K562 (cell line): ENCODE data around the gene GDF15. TPM values are rescaled to one million over a fixed set of nuclear protein-coding genes. Genes with fewer than 3 reads are reported as not detected.

Experiments
- CREM ChIP-seq: IDR thresholded peaks from 2 replicates; pipeline ENCODE4 v1.6.1; 2014; ENCODE audit warnings: antibody characterized with exemption, low read depth
- HEY1 ChIP-seq: fragments of 250-450 bp; sonication (Bioruptor Pico); IDR thresholded peaks from 2 replicates; pipeline ENCODE4 v1.5.0; 2020; ENCODE audit warnings: mild to moderate bottlenecking, moderate library complexity, borderline replicate concordance
- POLR2AphosphoS2 ChIP-seq: IDR thresholded peaks from 2 replicates; pipeline ENCODE4 v1.6.1; 2012; ENCODE audit warnings: low read length, improper control_type of control experiment
- SMAD1 ChIP-seq: fragments of 150-350 bp; IDR thresholded peaks from 2 replicates; pipeline ENCODE4 v1.6.1; 2014; ENCODE audit warnings: low read length, low read depth; ENCODE audit not compliant: partially characterized antibody
- ZBED1 ChIP-seq: IDR thresholded peaks from 2 replicates; pipeline ENCODE4 v1.6.1; 2014
- ZKSCAN8 ChIP-seq: fragments of 200-800 bp; sonication (Bioruptor generic); IDR thresholded peaks from 2 replicates; pipeline ENCODE4 v1.6.1; 2016; ENCODE audit warnings: missing genetic modification characterization, missing compliant biosample characterization
- ZNF507 ChIP-seq: conservative IDR thresholded peaks from 2 replicates; pipeline ENCODE4 v1.6.1; 2017; ENCODE audit warnings: missing genetic modification characterization, missing compliant biosample characterization
- ZNF589 ChIP-seq: fragments of 200-800 bp; sonication (Bioruptor generic); IDR thresholded peaks from 2 replicates; pipeline ENCODE4 v1.6.1; 2016; ENCODE audit warnings: low read depth, missing genetic modification characterization, missing compliant biosample characterization
- polyA plus RNA-seq, 8 experiments: library from polyadenylated mRNA; depleted of rRNA in 4 of 8; stranded (reverse) in 5 of 8; unstranded in 3 of 8; fragments of >200 nt; fragmentation: Nextera tagmentation in 2 of 8; fragmentation: Illumina TruSeq in 1 of 8; extraction: Ambion mirVana in 2 of 8; extraction: Trizol in 1 of 8; gene quantifications; 2 replicates each; pipeline versions ENCODE4 v1.2.1 to v1.2.3, GENCODE V29; 2011 to 2014; ENCODE audit warnings: inconsistent platforms in 1 of 8, missing spikeins in 1 of 8
- total RNA-seq, 7 experiments: library from RNA; depleted of rRNA in 6 of 7; stranded (reverse); fragments of >200 nt in 6 of 7; fragmentation: Illumina TruSeq in 2 of 7; extraction: Trizol in 2 of 7; gene quantifications; 2 replicates each; pipeline versions ENCODE4 v1.2.1 to v1.2.3, GENCODE V29; 2011 to 2021; ENCODE audit warnings: low replicate concordance in 1 of 7
- TF ChIP-seq, protein P1 (sequence below): fragments of 450-650 bp; IDR thresholded peaks from 2 replicates; pipeline ENCODE4 v1.6.1; 2017; ENCODE audit warnings: mild to moderate bottlenecking, moderate library complexity
- TF ChIP-seq, protein P2 (sequence below), 2 experiments: fragments of 450-650 bp; formaldehyde crosslinking in 1 of 2; IDR thresholded peaks; 2 replicates each; pipeline versions ENCODE4 v1.4.0 to v1.6.1; 2014 to 2020; ENCODE audit warnings: mild to moderate bottlenecking in 2 of 2, borderline replicate concordance in 1 of 2, low read depth in 1 of 2
- TF ChIP-seq, protein P3 (sequence below), 2 experiments: IDR thresholded peaks in 1 of 2; conservative IDR thresholded peaks in 1 of 2; 2 replicates each; pipeline ENCODE4 v1.6.1; 2016; ENCODE audit warnings: low read depth in 2 of 2, mild to moderate bottlenecking in 1 of 2, missing compliant biosample characterization in 1 of 2, missing genetic modification characterization in 1 of 2, moderate library complexity in 1 of 2
- TF ChIP-seq, protein P4 (sequence below): fragments of 450-650 bp; conservative IDR thresholded peaks from 2 replicates; pipeline ENCODE4 v1.6.1; 2016; ENCODE audit warnings: missing genetic modification characterization, low read depth, mild to moderate bottlenecking, control low read depth, missing compliant biosample characterization

GDF15 gene
- total and polyA plus RNA-seq, 9 of the 15 experiments (the other 6 are each of a cell fraction or from before 2014, with no cell fraction given), result 2.3 to 82.4 (median 12.5) TPM

DNA sequence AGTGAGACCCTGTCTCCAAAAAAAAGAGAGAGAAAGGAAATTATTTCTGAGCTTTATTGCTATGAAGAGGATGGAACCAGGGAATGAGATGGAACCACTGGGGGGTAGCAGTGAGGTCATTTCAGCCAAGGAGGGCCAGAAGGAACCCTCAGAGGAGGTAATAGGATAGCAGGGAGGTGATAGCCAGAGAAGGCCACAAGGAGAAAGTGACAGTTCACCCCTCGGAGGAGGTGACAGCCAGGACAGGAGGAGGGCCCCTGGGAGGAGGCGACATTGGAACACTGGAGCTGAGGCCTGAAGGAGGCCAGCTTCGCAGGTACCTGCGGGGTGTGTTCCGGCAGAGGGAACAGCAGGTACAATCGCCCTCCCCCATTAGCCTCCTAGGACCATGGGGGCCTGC, 46.2 kb upstream of the GDF15 start (continued):
- TF ChIP-seq, protein P1, sequence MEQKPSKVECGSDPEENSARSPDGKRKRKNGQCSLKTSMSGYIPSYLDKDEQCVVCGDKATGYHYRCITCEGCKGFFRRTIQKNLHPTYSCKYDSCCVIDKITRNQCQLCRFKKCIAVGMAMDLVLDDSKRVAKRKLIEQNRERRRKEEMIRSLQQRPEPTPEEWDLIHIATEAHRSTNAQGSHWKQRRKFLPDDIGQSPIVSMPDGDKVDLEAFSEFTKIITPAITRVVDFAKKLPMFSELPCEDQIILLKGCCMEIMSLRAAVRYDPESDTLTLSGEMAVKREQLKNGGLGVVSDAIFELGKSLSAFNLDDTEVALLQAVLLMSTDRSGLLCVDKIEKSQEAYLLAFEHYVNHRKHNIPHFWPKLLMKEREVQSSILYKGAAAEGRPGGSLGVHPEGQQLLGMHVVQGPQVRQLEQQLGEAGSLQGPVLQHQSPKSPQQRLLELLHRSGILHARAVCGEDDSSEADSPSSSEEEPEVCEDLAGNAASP, result no peak
- TF ChIP-seq ZNF507, result no peak
- TF ChIP-seq ZKSCAN8 (CRISPR knock-in tag), result no peak
- TF ChIP-seq, protein P2, sequence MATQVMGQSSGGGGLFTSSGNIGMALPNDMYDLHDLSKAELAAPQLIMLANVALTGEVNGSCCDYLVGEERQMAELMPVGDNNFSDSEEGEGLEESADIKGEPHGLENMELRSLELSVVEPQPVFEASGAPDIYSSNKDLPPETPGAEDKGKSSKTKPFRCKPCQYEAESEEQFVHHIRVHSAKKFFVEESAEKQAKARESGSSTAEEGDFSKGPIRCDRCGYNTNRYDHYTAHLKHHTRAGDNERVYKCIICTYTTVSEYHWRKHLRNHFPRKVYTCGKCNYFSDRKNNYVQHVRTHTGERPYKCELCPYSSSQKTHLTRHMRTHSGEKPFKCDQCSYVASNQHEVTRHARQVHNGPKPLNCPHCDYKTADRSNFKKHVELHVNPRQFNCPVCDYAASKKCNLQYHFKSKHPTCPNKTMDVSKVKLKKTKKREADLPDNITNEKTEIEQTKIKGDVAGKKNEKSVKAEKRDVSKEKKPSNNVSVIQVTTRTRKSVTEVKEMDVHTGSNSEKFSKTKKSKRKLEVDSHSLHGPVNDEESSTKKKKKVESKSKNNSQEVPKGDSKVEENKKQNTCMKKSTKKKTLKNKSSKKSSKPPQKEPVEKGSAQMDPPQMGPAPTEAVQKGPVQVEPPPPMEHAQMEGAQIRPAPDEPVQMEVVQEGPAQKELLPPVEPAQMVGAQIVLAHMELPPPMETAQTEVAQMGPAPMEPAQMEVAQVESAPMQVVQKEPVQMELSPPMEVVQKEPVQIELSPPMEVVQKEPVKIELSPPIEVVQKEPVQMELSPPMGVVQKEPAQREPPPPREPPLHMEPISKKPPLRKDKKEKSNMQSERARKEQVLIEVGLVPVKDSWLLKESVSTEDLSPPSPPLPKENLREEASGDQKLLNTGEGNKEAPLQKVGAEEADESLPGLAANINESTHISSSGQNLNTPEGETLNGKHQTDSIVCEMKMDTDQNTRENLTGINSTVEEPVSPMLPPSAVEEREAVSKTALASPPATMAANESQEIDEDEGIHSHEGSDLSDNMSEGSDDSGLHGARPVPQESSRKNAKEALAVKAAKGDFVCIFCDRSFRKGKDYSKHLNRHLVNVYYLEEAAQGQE (IDR thresholded peaks at IDR 0.05; ENCODE audit: borderline replicate concordance), result peak; percentile 30; the same call in 1 of the 2 replicates
- TF ChIP-seq, protein P2 (CRISPR knock-in tag; IDR thresholded peaks at IDR 0.05; ENCODE audit: low read depth), result no peak
- TF ChIP-seq SMAD1, result no peak
- TF ChIP-seq, protein P3, sequence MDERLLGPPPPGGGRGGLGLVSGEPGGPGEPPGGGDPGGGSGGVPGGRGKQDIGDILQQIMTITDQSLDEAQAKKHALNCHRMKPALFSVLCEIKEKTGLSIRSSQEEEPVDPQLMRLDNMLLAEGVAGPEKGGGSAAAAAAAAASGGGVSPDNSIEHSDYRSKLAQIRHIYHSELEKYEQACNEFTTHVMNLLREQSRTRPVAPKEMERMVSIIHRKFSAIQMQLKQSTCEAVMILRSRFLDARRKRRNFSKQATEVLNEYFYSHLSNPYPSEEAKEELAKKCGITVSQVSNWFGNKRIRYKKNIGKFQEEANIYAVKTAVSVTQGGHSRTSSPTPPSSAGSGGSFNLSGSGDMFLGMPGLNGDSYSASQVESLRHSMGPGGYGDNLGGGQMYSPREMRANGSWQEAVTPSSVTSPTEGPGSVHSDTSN (CRISPR knock-in tag; IDR thresholded peaks at IDR 0.05; ENCODE audit: low read depth), result no peak
- TF ChIP-seq, protein P3 (tag; conservative IDR thresholded peaks at IDR 0.05; ENCODE audit: low read depth), result no peak; the same call in 1 of the 2 replicates
- no peak for TF ChIP-seq POLR2AphosphoS2
- TF ChIP-seq CREM, result peak; percentile 53; the same call in 1 of the 2 replicates
- no peak for TF ChIP-seq HEY1 (CRISPR knock-in tag)
- TF ChIP-seq, protein P4, sequence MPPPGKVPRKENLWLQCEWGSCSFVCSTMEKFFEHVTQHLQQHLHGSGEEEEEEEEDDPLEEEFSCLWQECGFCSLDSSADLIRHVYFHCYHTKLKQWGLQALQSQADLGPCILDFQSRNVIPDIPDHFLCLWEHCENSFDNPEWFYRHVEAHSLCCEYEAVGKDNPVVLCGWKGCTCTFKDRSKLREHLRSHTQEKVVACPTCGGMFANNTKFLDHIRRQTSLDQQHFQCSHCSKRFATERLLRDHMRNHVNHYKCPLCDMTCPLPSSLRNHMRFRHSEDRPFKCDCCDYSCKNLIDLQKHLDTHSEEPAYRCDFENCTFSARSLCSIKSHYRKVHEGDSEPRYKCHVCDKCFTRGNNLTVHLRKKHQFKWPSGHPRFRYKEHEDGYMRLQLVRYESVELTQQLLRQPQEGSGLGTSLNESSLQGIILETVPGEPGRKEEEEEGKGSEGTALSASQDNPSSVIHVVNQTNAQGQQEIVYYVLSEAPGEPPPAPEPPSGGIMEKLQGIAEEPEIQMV, result no peak
- no peak for TF ChIP-seq ZBED1
- TF ChIP-seq ZNF589, result 0 out of 2 replicates have a peak, but pooled peaks have one; percentile 10
